ENCODE data around the gene MKRN2. TPM values are rescaled to one million over a fixed set of nuclear protein-coding genes. Genes with fewer than 3 reads are reported as not detected.

Gene MKRN2
- total and polyA plus RNA-seq, 2 of the 4 experiments (the other 2 are of a cell fraction) = 44.4 to 65.6 TPM

DNA sequence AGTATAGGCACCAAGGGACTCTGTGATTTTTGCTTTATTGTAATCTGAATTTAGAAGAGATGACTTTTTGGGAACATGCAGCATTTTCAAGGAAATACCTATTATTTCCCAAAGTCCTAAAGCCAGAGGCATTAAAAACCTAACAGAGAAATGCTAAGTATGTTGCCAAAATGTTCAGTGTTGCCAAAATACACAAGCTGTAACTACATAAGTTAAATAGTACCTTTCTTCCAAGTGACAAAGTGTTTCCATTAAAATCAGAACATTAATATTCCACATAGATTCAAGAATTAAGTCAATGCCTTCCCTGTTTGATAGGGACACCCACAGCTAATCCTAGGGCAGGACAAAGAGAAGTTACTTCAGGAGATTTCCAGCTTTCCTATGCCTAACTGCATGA is 42.0 kb downstream of the MKRN2 start:
- Histone ChIP-seq H3K23ac (ENCODE audit: low read depth, low read length) (no peak overlapping the region), H3K9me1 (ENCODE audit: insufficient read depth, low read length) (peaks cover 10% of the 10 kb centered on the region), H3K14ac (replicated peaks; ENCODE audit: low read depth, low read length) (no peak overlapping the region), H4K8ac (ENCODE audit: low read depth in 2 of 2, low read length in 2 of 2) (no peak overlapping the region), H2BK5ac (ENCODE audit: low read depth, low read length, poor library complexity, severe bottlenecking) (no peak overlapping the region), H2BK15ac (ENCODE audit: low read depth, low read length) (no peak overlapping the region), H3K18ac (ENCODE audit: low read depth, low read length) (no peak overlapping the region), H3K27ac (ENCODE audit: insufficient read depth, low read length) (no peak overlapping the region), H4K91ac (ENCODE audit: insufficient read depth, low read depth, low read length) (no peak overlapping the region), H2AK9ac (replicated peaks; ENCODE audit: low read depth, low read length, poor library complexity) (no peak overlapping the region), H3K56ac (ENCODE audit: extremely low read depth, insufficient read depth, low read length) (no peak overlapping the region), H3K36me3 (ENCODE audit: control insufficient read depth, insufficient read depth, low read length) (peaks cover 30% of the 10 kb centered on the region), H2BK20ac (ENCODE audit: low read depth, low read length) (no peak overlapping the region), H3K27me3 (ENCODE audit: control insufficient read depth, insufficient read depth, low read length) (no peaks in the 10 kb centered on the region), H3K9me3 (ENCODE audit: control insufficient read depth, insufficient read depth, low read length) (no peaks in the 10 kb centered on the region), H4K5ac (ENCODE audit: low read depth, low read length) (no peak overlapping the region), H3K4me2 (ENCODE audit: low read depth, low read length) (no peak overlapping the region), H3K9ac (ENCODE audit: low read depth, low read length) (no peak overlapping the region), H3K4me1 (ENCODE audit: control insufficient read depth, insufficient read depth, low read length) (no peaks in the 10 kb centered on the region), H3K4me3 (ENCODE audit: insufficient read depth, low read depth, low read length) (no peak overlapping the region), H2BK120ac (ENCODE audit: low read depth, low read length) (no peak overlapping the region), H3K4ac (ENCODE audit: low read depth, low read length) (no peak overlapping the region), H2AK5ac (ENCODE audit: low read depth, low read length) (no peak overlapping the region), H3K79me1 (ENCODE audit: low read depth in 1 of 2, low read length in 2 of 2) (peaks cover 25 to 48% of the 10 kb centered on the region in 2 experiments; a peak in 3 of 4 replicates), H4K20me1 (ENCODE audit: insufficient read depth, low read length) (peaks cover 8% of the 10 kb centered on the region; the same call in 1 of the 2 replicates), H2AFZ (replicated peaks; ENCODE audit: low read length, poor library complexity) (no peak overlapping the region)
- no peak for DNase-seq
- no TSS peak for BruUV-seq (replicated peaks)
- in situ Hi-C loops (cut with MboI; ENCODE audit: low sequenced_read_pairs) (no loop called here), intact Hi-C loops (cut with micrococcal nuclease) (no loop called here), dilution Hi-C loops (cut with HindIII; ENCODE audit: low sequenced_read_pairs, unreplicated experiment) (no loop called here)
- no peak for ATAC-seq (ENCODE audit: low read depth)
- TF ChIP-seq CHD1 (IDR thresholded peaks at IDR 0.05; ENCODE audit: low read depth, low read length) (no peak), MXI1 (IDR thresholded peaks at IDR 0.05; ENCODE audit: borderline replicate concordance, low read depth, low read length) (no peak), BHLHE40 (IDR thresholded peaks at IDR 0.05; ENCODE audit: low read depth, low read length) (no peak), ELK1 (IDR thresholded peaks at IDR 0.05; ENCODE audit: borderline replicate concordance, low read depth, low read length) (no peak), RCOR1 (IDR thresholded peaks at IDR 0.05; ENCODE audit: insufficient replicate concordance, low read length) (no peak), FOS (IDR thresholded peaks at IDR 0.05; ENCODE audit: low read depth, low read length) (no peak), CEBPB (IDR thresholded peaks at IDR 0.05; ENCODE audit: low read depth, low read length) (no peak), POLR2A (IDR thresholded peaks at IDR 0.05; ENCODE audit: low read depth, low read length) (no peak), MAFK (IDR thresholded peaks at IDR 0.05; ENCODE audit: low read depth, low read length) (no peak), RAD21 (IDR thresholded peaks at IDR 0.05; ENCODE audit: low read length) (no peak), MAZ (IDR thresholded peaks at IDR 0.05; ENCODE audit: borderline replicate concordance, low read depth, low read length) (no peak), RFX5 (IDR thresholded peaks at IDR 0.05; ENCODE audit: low read depth, low read length) (no peak), NFE2L2 (IDR thresholded peaks at IDR 0.05; ENCODE audit: low read depth, low read length) (no peak), SMC3 (IDR thresholded peaks at IDR 0.05; ENCODE audit: low read depth, low read length) (no peak)
- TF ChIP-seq, protein P1, sequence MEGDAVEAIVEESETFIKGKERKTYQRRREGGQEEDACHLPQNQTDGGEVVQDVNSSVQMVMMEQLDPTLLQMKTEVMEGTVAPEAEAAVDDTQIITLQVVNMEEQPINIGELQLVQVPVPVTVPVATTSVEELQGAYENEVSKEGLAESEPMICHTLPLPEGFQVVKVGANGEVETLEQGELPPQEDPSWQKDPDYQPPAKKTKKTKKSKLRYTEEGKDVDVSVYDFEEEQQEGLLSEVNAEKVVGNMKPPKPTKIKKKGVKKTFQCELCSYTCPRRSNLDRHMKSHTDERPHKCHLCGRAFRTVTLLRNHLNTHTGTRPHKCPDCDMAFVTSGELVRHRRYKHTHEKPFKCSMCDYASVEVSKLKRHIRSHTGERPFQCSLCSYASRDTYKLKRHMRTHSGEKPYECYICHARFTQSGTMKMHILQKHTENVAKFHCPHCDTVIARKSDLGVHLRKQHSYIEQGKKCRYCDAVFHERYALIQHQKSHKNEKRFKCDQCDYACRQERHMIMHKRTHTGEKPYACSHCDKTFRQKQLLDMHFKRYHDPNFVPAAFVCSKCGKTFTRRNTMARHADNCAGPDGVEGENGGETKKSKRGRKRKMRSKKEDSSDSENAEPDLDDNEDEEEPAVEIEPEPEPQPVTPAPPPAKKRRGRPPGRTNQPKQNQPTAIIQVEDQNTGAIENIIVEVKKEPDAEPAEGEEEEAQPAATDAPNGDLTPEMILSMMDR (conservative IDR thresholded peaks at IDR 0.05; ENCODE audit: low read depth, low read length) = no peak
- CTCF ChIA-PET = interaction anchor here (0.6 kb wide), 1 partner anchor 94 kb away, joined by 3 read pairs; no protein-coding TSS in a partner anchor
- POLR2A ChIA-PET (ENCODE audit: unreplicated experiment) = interaction anchor here (0.5 kb wide), 1 partner anchor 63 kb away, joined by 6 read pairs; no protein-coding TSS in a partner anchor

All from IMR-90 (cell line).